NCI-H187 (cell line): ENCODE measurements around the gene RHBDD1.

ENCODE experiments used
- DNase-seq, 2 experiments: peaks; one replicate each; lab custom pipeline; 2025; lab: John Stamatoyannopoulos, UW

Gene RHBDD1

GRCh38 chr2:226916669-226917068, 80.8 kb downstream of the RHBDD1 start:
- no peak for DNase-seq

- no peak for DNase-seq
Measured at GRCh38 chr2:226932443-226932842, 96.6 kb downstream of the RHBDD1 start.

- DNase-seq: no peak
Measured at GRCh38 chr2:226934546-226935201, 98.8 kb downstream of the RHBDD1 start.

GRCh38 chr2:226943862-226944620, 108.2 kb downstream of the RHBDD1 start:
- no peak for DNase-seq

GRCh38 chr2:226953206-226953605, 117.4 kb downstream of the RHBDD1 start:
- DNase-seq: no peak

- no peak for DNase-seq
Measured at GRCh38 chr2:226953826-226954225, 118.0 kb downstream of the RHBDD1 start.

GRCh38 chr2:226956659-226957058, 120.8 kb downstream of the RHBDD1 start:
- no peak for DNase-seq

GRCh38 chr2:226959418-226959817, 123.6 kb downstream of the RHBDD1 start:
- DNase-seq: no peak

GRCh38 chr2:226962176-226962773, 126.4 kb downstream of the RHBDD1 start:
- DNase-seq: no peak

GRCh38 chr2:226963528-226963927, 127.7 kb downstream of the RHBDD1 start:
- DNase-seq: no peak

- DNase-seq: no peak
Measured at GRCh38 chr2:226965376-226965775, 129.5 kb downstream of the RHBDD1 start.

GRCh38 chr2:226969417-226970080, 133.7 kb downstream of the RHBDD1 start:
- no peak for DNase-seq

- no peak for DNase-seq
Measured at GRCh38 chr2:226970362-226970761, 134.5 kb downstream of the RHBDD1 start.

- no peak for DNase-seq
Measured at GRCh38 chr2:226971084-226971483, 135.2 kb downstream of the RHBDD1 start.

GRCh38 chr2:226971770-226972169, 135.9 kb downstream of the RHBDD1 start:
- DNase-seq: no peak

- DNase-seq: no peak
Measured at GRCh38 chr2:226973816-226974215, 138.0 kb downstream of the RHBDD1 start.

GRCh38 chr2:226977775-226978190, 141.9 kb downstream of the RHBDD1 start:
- no peak for DNase-seq

GRCh38 chr2:226978300-226978699, 142.4 kb downstream of the RHBDD1 start:
- no peak for DNase-seq

- no peak for DNase-seq
Measured at GRCh38 chr2:226979004-226979403, 143.2 kb downstream of the RHBDD1 start.

- DNase-seq: no peak
Measured at GRCh38 chr2:226981791-226982326, 146.0 kb downstream of the RHBDD1 start.

GRCh38 chr2:226983895-226984749, 148.3 kb downstream of the RHBDD1 start:
- DNase-seq: no peak
